GM19397 (cell line): ENCODE data around the gene TCHP.
"Not testable (repeated sequence)": the region's sequence is repeated elsewhere in the genome, so short reads cannot be mapped to it uniquely, and the experiment has no call there.

Experiments
- ATAC-seq: cut with Tn5 transposase; IDR thresholded peaks from one replicate; pipeline ENCODE4 v1.9.1; 2021; ENCODE audit warnings: mild to moderate bottlenecking, moderate library complexity; ENCODE audit not compliant: unreplicated experiment

The TCHP gene

GRCh38 chr12:109878749-109879148 lies 21.3 kb upstream of the TCHP start:
- ATAC-seq, result no peak

- no peak for ATAC-seq
Observed at GRCh38 chr12:109879351-109880042, 20.6 kb upstream of the TCHP start.

- peak; percentile 95 for ATAC-seq
Observed at GRCh38 chr12:109880043-109880931, 19.8 kb upstream of the TCHP start, which contains the start of gene GLTP. Gene GLTP, minus strand, starts transcription at chr12:109880541. Its CDS starts 167 bp downstream, at chr12:109880374.

- no peak for ATAC-seq
Observed at GRCh38 chr12:109880938-109881337, 19.1 kb upstream of the TCHP start.

GRCh38 chr12:109881752-109882151 lies 18.3 kb upstream of the TCHP start:
- ATAC-seq, result no peak

GRCh38 chr12:109883461-109883860 lies 16.6 kb upstream of the TCHP start:
- no peak for ATAC-seq

GRCh38 chr12:109885616-109886015 lies 14.5 kb upstream of the TCHP start:
- no peak for ATAC-seq

GRCh38 chr12:109888179-109889020 lies 11.7 kb upstream of the TCHP start:
- no peak for ATAC-seq

GRCh38 chr12:109890620-109891170 lies 9.4 kb upstream of the TCHP start:
- no peak for ATAC-seq

- ATAC-seq, result not testable (repeated sequence)
Observed at GRCh38 chr12:109891731-109892130, 8.3 kb upstream of the TCHP start.

- ATAC-seq, result no peak
Observed at GRCh38 chr12:109892165-109892715, 7.8 kb upstream of the TCHP start.

- ATAC-seq, result peak; percentile 70
Observed at GRCh38 chr12:109892748-109893147, 7.3 kb upstream of the TCHP start.

GRCh38 chr12:109893261-109893995 lies 6.6 kb upstream of the TCHP start:
- no peak for ATAC-seq

GRCh38 chr12:109894939-109895338 lies 5.1 kb upstream of the TCHP start:
- no peak for ATAC-seq

- ATAC-seq, result no peak
Observed at GRCh38 chr12:109896188-109896587, 3.9 kb upstream of the TCHP start.

GRCh38 chr12:109897029-109897428 lies 3.0 kb upstream of the TCHP start:
- no peak for ATAC-seq

- ATAC-seq, result not testable (repeated sequence)
Observed at GRCh38 chr12:109899345-109899744, 729 bp upstream of the TCHP start.

GRCh38 chr12:109900752-109901580 lies 892 bp downstream of the TCHP start:
- no peak for ATAC-seq

- ATAC-seq, result no peak
Observed at GRCh38 chr12:109902891-109903418, 2.9 kb downstream of the TCHP start.
